ENCODE results near the gene USP4. TPM values are rescaled to one million over a fixed set of nuclear protein-coding genes. Genes with fewer than 3 reads are reported as not detected.

Gene USP4
- total and polyA plus RNA-seq, 2 donors (not counting 1 experiment from before 2014, with no cell fraction given): 60.3 to 116 TPM

GRCh38 chr3:49298511-49298910, 41.3 kb downstream of the USP4 start:
- CTCF ChIA-PET: no interaction called here

More at GRCh38 chr3:49298511-49298910, 41.3 kb downstream of the USP4 start:
- no peak overlapping the region for H3K27ac Mint-ChIP-seq
- no peaks in the 10 kb centered on the region for H3K9me3 Mint-ChIP-seq (ENCODE audit: insufficient read depth)
- POLR2A ChIA-PET: no interaction called here
- H3K4me1 Mint-ChIP-seq: no peaks in the 10 kb centered on the region
- Histone ChIP-seq H4K20me1 (ENCODE audit: control insufficient read depth, insufficient read depth, low read length, poor library complexity, severe bottlenecking) (no peaks in the 10 kb centered on the region), H3K4me2 (replicated peaks; ENCODE audit: low read depth, low read length, poor library complexity, severe bottlenecking) (no peak overlapping the region), H3K27me3 (replicated peaks in 1 of 4; ENCODE audit: control extremely low read depth in 1 of 4, control insufficient read depth in 3 of 4, insufficient read depth in 4 of 4, low read length in 3 of 4) (no peaks in the 10 kb centered on the region), H3K36me3 (replicated peaks in 1 of 2; ENCODE audit: control extremely low read depth in 1 of 2, control insufficient read depth in 1 of 2, extremely low read depth in 1 of 2, insufficient read depth in 2 of 2, low read length in 1 of 2) (peaks cover 11 to 72% of the 10 kb centered on the region in 2 experiments), H3K27ac (ENCODE audit: low read length in 2 of 2) (no peak overlapping the region), H3K9me3 (ENCODE audit: control extremely low read depth in 1 of 3, control insufficient read depth in 2 of 3, insufficient read depth in 1 of 3, low read length in 2 of 3) (no peaks in the 10 kb centered on the region), H3K4me1 (ENCODE audit: control insufficient read depth in 2 of 2, insufficient read depth in 2 of 2, low read length in 2 of 2) (no peaks in the 10 kb centered on the region), H3K4me3 (ENCODE audit: control extremely low read depth in 1 of 5, extremely low read depth in 1 of 5, insufficient read depth in 1 of 5, low read depth in 2 of 5, low read length in 4 of 5) (no peak overlapping the region), H3K79me2 (ENCODE audit: control insufficient read depth, insufficient read depth, low read length) (no peaks in the 10 kb centered on the region), H3K9ac (ENCODE audit: low read length) (no peak overlapping the region), H2AFZ (ENCODE audit: insufficient read depth, low read depth, low read length, poor library complexity, severe bottlenecking) (no peak overlapping the region)
- TF ChIP-seq EZH2 (IDR thresholded peaks at IDR 0.05; ENCODE audit: borderline replicate concordance, insufficient read depth, low read depth, low read length, poor library complexity, severe bottlenecking) (no peak), CTCF (IDR thresholded peaks at IDR 0.05) (no peak)
- ATAC-seq (ENCODE audit: low read depth) (no peak), DNase-seq (no peak)
- H3K4me3 Mint-ChIP-seq: no peak overlapping the region
- no peaks in the 10 kb centered on the region for H3K27me3 Mint-ChIP-seq
- WGBS (ENCODE audit: insufficient coverage): 97% methylated on average over 6 of the region's 7 CpGs
- intact Hi-C loops (cut with micrococcal nuclease): no loop called here
